SIG-M5 (cell line): ENCODE data around the gene SPATA1.

Experiments
- DNase-seq: peaks from one replicate; lab custom pipeline; 2025; lab: John Stamatoyannopoulos, UW

SPATA1 gene

GRCh38 chr1:84509029-84509428 is 2.8 kb downstream of the SPATA1 start:
- DNase-seq = no peak

GRCh38 chr1:84510165-84510564 is 4.0 kb downstream of the SPATA1 start:
- no peak for DNase-seq

GRCh38 chr1:84510668-84511067 is 4.5 kb downstream of the SPATA1 start:
- no peak for DNase-seq

- no peak for DNase-seq
Observed at GRCh38 chr1:84524590-84524989, 18.4 kb downstream of the SPATA1 start.

GRCh38 chr1:84525779-84526178 is 19.6 kb downstream of the SPATA1 start:
- no peak for DNase-seq

GRCh38 chr1:84538599-84538998 is 32.4 kb downstream of the SPATA1 start:
- DNase-seq = no peak

- no peak for DNase-seq
Observed at GRCh38 chr1:84539972-84540371, 33.8 kb downstream of the SPATA1 start.

- DNase-seq = no peak
Observed at GRCh38 chr1:84540759-84541158, 34.6 kb downstream of the SPATA1 start.

GRCh38 chr1:84541679-84542078 is 35.5 kb downstream of the SPATA1 start:
- no peak for DNase-seq

GRCh38 chr1:84550826-84551225 is 44.6 kb downstream of the SPATA1 start:
- DNase-seq = no peak

- DNase-seq = no peak
Observed at GRCh38 chr1:84569216-84569615, 63.0 kb downstream of the SPATA1 start.

- DNase-seq = no peak
Observed at GRCh38 chr1:84570436-84571149, 64.4 kb downstream of the SPATA1 start.

GRCh38 chr1:84571150-84571535 is 65.0 kb downstream of the SPATA1 start:
- DNase-seq = no peak

GRCh38 chr1:84573481-84573966 is 67.3 kb downstream of the SPATA1 start:
- no peak for DNase-seq

GRCh38 chr1:84573967-84574842 is 68.0 kb downstream of the SPATA1 start, which contains the start of gene CTBS:
TSS of gene CTBS (minus strand) at chr1:84574440. CDS start at chr1:84574415, 25 bp downstream.
- peak; percentile 40 for DNase-seq

GRCh38 chr1:84574936-84575335 is 68.8 kb downstream of the SPATA1 start:
- DNase-seq = no peak

GRCh38 chr1:84581648-84582047 is 75.5 kb downstream of the SPATA1 start:
- no peak for DNase-seq

- DNase-seq = no peak
Observed at GRCh38 chr1:84582802-84583587, 76.8 kb downstream of the SPATA1 start.

GRCh38 chr1:84583648-84584047 is 77.5 kb downstream of the SPATA1 start:
- DNase-seq = no peak

GRCh38 chr1:84584126-84584525 is 77.9 kb downstream of the SPATA1 start:
- DNase-seq = no peak

GRCh38 chr1:84585803-84586202 is 79.6 kb downstream of the SPATA1 start:
- DNase-seq = no peak

- DNase-seq = no peak
Observed at GRCh38 chr1:84587099-84587498, 80.9 kb downstream of the SPATA1 start.
